Keratinocyte (primary cell): Measurements from ENCODE around the gene CFAP91. TPM values are rescaled to one million over a fixed set of nuclear protein-coding genes. Genes with fewer than 3 reads are reported as not detected.

Experiments
- DNase-seq: peaks from one replicate; pipeline ENCODE4 v3.0.0-alpha.2; 2011; ENCODE audit warnings: low read depth, missing footprints, low spot score
- FAIRE-seq: peaks from 2 replicates; lab custom pipeline; 2011; peaks lifted over from hg19 to GRCh38; lab: Jason Lieb, UNC
- H2AFZ ChIP-seq: 2 replicates; pipeline ENCODE4 v1.6.0; 2012; ENCODE audit warnings: low read length, control low read depth, inconsistent platforms; ENCODE audit not compliant: control insufficient read depth
- H3K27ac ChIP-seq: 2 replicates; pipeline ENCODE4 v1.5.1; 2011; ENCODE audit warnings: low read length; ENCODE audit not compliant: control insufficient read depth, insufficient read depth
- H3K27me3 ChIP-seq: 3 replicates; pipeline ENCODE4 v1.6.0; 2011; ENCODE audit warnings: low read length; ENCODE audit not compliant: control insufficient read depth, insufficient read depth; ENCODE audit errors: extremely low read depth
- H3K36me3 ChIP-seq, 2 experiments: 2 replicates in 1 of 2; 3 replicates in 1 of 2; pipeline ENCODE4 v1.5.1; 2011; ENCODE audit warnings: low read length in 2 of 2, mild to moderate bottlenecking in 1 of 2; ENCODE audit not compliant: control insufficient read depth in 2 of 2, insufficient read depth in 2 of 2; ENCODE audit errors: extremely low read depth in 1 of 2
- H3K4me1 ChIP-seq: 3 replicates; pipeline ENCODE4 v1.5.1; 2011; ENCODE audit warnings: low read length; ENCODE audit not compliant: control insufficient read depth, insufficient read depth; ENCODE audit errors: extremely low read depth
- H3K4me2 ChIP-seq: 3 replicates; pipeline ENCODE4 v1.6.0; 2011; ENCODE audit warnings: low read depth, low read length; ENCODE audit not compliant: control insufficient read depth, insufficient read depth; ENCODE audit errors: extremely low read depth
- H3K4me3 ChIP-seq, 3 experiments: fragments of 200-600 bp in 1 of 3; sonication (generic) in 1 of 3; 2 replicates in 2 of 3; 3 replicates in 1 of 3; pipeline ENCODE4 v1.5.1; 2011 to 2016; ENCODE audit warnings: low read length in 3 of 3, mild to moderate bottlenecking in 3 of 3, control low read depth in 2 of 3, inconsistent platforms in 1 of 3, low read depth in 1 of 3, mixed read lengths in 1 of 3, mixed run types in 1 of 3, moderate library complexity in 1 of 3; ENCODE audit not compliant: control insufficient read depth in 2 of 3, insufficient read depth in 2 of 3; ENCODE audit errors: extremely low read depth in 1 of 3
- H3K79me2 ChIP-seq: 2 replicates; pipeline ENCODE4 v1.6.0; 2012; ENCODE audit warnings: low read length; ENCODE audit not compliant: control insufficient read depth, insufficient read depth
- H3K9ac ChIP-seq: 3 replicates; pipeline ENCODE4 v1.6.0; 2011; ENCODE audit warnings: low read length; ENCODE audit not compliant: control insufficient read depth, insufficient read depth; ENCODE audit errors: extremely low read depth
- H3K9me1 ChIP-seq: 3 replicates; pipeline ENCODE4 v1.6.0; 2011; ENCODE audit warnings: low read length; ENCODE audit not compliant: control insufficient read depth, insufficient read depth; ENCODE audit errors: extremely low read depth
- H3K9me3 ChIP-seq: 2 replicates; pipeline ENCODE4 v1.5.1; 2012; ENCODE audit warnings: low read depth, low read length; ENCODE audit not compliant: control insufficient read depth
- H4K20me1 ChIP-seq: 3 replicates; pipeline ENCODE4 v1.6.0; 2011; ENCODE audit warnings: low read length; ENCODE audit not compliant: control insufficient read depth, insufficient read depth; ENCODE audit errors: extremely low read depth
- EZH2 ChIP-seq: IDR thresholded peaks from one replicate; pipeline ENCODE4 v1.6.1; 2012; ENCODE audit warnings: inconsistent platforms, mild to moderate bottlenecking, low read length, moderate library complexity
- dilution Hi-C: fragments of 300-500 bp; cut with MboI; formaldehyde crosslinking; loops from one replicate; pipeline ENCODE4 v1.7.0; 2020; ENCODE audit warnings: low sequenced_read_pairs; ENCODE audit not compliant: extremely low pct_ligation_motif_present
- polyA plus RNA-seq, 5 experiments: library from polyadenylated mRNA; depleted of rRNA in 3 of 5; stranded (reverse) in 3 of 5; stranded (forward) in 1 of 5; unstranded in 1 of 5; fragments of >200 nt; gene quantifications; 1 replicate in 1 of 5; 2 replicates in 3 of 5; 3 replicates in 1 of 5; pipeline versions ENCODE4 v1.2.1 to v1.2.3, GENCODE V29; 2011 to 2012; ENCODE audit warnings: missing spikeins in 2 of 5, low read depth in 1 of 5, low replicate concordance in 1 of 5
- TF ChIP-seq, protein P1 (sequence below), 3 experiments: IDR thresholded peaks in 1 of 3; conservative IDR thresholded peaks in 1 of 3; optimal IDR thresholded peaks in 1 of 3; 2 replicates in 2 of 3; 3 replicates in 1 of 3; pipeline versions ENCODE3 to v1.5.1; 2011; ENCODE audit warnings: low read length in 3 of 3, mild to moderate bottlenecking in 3 of 3, moderate library complexity in 2 of 3, control low read depth in 1 of 3, inconsistent platforms in 1 of 3; ENCODE audit not compliant: insufficient read depth in 2 of 3; ENCODE audit errors: extremely low read depth in 1 of 3

CFAP91 gene
- polyA plus RNA-seq, 1 donor (not counting 4 experiments of a cell fraction or from before 2014, with no cell fraction given): not detected

DNA sequence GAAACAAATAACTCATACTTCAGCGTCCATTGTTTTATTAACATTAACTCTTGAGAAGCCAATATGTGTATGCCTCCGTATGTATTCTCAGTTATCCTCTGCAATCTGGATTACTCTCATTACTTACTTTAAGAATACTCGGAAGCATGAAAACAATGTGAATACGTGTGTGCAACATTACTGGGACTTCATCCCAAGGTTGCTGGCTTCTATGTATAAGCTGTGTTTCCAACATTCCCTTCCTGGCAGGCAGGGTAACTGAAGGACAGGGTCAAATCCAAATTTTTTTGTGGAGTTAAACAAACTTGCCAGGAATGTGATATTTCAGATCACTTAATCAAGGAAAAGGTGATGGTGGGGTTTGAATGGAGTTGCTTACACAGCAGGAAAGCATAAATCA is 44.5 kb downstream of the CFAP91 start:
- Histone ChIP-seq H3K9me1 (no peaks in the 10 kb centered on the region), H3K4me2 (no peak overlapping the region), H3K36me3 (no peaks in the 10 kb centered on the region), H4K20me1 (no peaks in the 10 kb centered on the region), H3K9ac (no peak overlapping the region), H3K27me3 (no peaks in the 10 kb centered on the region), H3K79me2 (no peaks in the 10 kb centered on the region), H3K4me3 (no peak overlapping the region), H3K27ac (no peak overlapping the region), H3K4me1 (no peaks in the 10 kb centered on the region), H3K9me3 (no peaks in the 10 kb centered on the region), H2AFZ (no peak overlapping the region)
- FAIRE-seq (no peak), DNase-seq (no peak)
- TF ChIP-seq, protein P1, sequence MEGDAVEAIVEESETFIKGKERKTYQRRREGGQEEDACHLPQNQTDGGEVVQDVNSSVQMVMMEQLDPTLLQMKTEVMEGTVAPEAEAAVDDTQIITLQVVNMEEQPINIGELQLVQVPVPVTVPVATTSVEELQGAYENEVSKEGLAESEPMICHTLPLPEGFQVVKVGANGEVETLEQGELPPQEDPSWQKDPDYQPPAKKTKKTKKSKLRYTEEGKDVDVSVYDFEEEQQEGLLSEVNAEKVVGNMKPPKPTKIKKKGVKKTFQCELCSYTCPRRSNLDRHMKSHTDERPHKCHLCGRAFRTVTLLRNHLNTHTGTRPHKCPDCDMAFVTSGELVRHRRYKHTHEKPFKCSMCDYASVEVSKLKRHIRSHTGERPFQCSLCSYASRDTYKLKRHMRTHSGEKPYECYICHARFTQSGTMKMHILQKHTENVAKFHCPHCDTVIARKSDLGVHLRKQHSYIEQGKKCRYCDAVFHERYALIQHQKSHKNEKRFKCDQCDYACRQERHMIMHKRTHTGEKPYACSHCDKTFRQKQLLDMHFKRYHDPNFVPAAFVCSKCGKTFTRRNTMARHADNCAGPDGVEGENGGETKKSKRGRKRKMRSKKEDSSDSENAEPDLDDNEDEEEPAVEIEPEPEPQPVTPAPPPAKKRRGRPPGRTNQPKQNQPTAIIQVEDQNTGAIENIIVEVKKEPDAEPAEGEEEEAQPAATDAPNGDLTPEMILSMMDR (optimal IDR thresholded peaks at IDR 0.05 in 1 of 3, IDR thresholded peaks at IDR 0.05 in 1 of 3, conservative IDR thresholded peaks at IDR 0.05 in 1 of 3; ENCODE audit: extremely low read depth in 1 of 3, insufficient read depth in 2 of 3, low read length in 3 of 3): no peak
- no peak for TF ChIP-seq EZH2
- dilution Hi-C loops: no loop called here

- no peak overlapping the region for H3K27ac ChIP-seq
- no peak for TF ChIP-seq EZH2
- TF ChIP-seq, protein P1 (optimal IDR thresholded peaks at IDR 0.05 in 1 of 3, IDR thresholded peaks at IDR 0.05 in 1 of 3, conservative IDR thresholded peaks at IDR 0.05 in 1 of 3; ENCODE audit: extremely low read depth in 1 of 3, insufficient read depth in 2 of 3, low read length in 3 of 3): no peak
- H4K20me1 ChIP-seq: no peaks in the 10 kb centered on the region
- FAIRE-seq (no peak), DNase-seq (no peak)
- no peaks in the 10 kb centered on the region for H3K36me3 ChIP-seq
- H3K27me3 ChIP-seq: no peaks in the 10 kb centered on the region
- H3K4me2 ChIP-seq: no peak overlapping the region
- no peak overlapping the region for H2AFZ ChIP-seq
- H3K4me3 ChIP-seq: no peak overlapping the region
- H3K9me1 ChIP-seq: no peaks in the 10 kb centered on the region
- dilution Hi-C loops: no loop called here
- no peaks in the 10 kb centered on the region for H3K4me1 ChIP-seq
- H3K79me2 ChIP-seq: no peaks in the 10 kb centered on the region
- H3K9ac ChIP-seq: no peak overlapping the region
- no peaks in the 10 kb centered on the region for H3K9me3 ChIP-seq
These were observed 46.2 kb downstream of the CFAP91 start for GRCh38 chr3:119748991-119749390.
